ENCODE data around the gene ZNF385D.

Gene ZNF385D

GRCh38 chr3:21794291-21794690 is 43.3 kb upstream of the ZNF385D start:
- TF ChIP-seq CTCF (IDR thresholded peaks at IDR 0.05; ENCODE audit: borderline replicate concordance, extremely low read depth, low read length, poor library complexity, severe bottlenecking) = no peak
- TF ChIP-seq EZH2 (IDR thresholded peaks at IDR 0.05; ENCODE audit: borderline replicate concordance, low read depth, low read length, severe bottlenecking) = no peak

GRCh38 chr3:21792176-21792575 is 41.2 kb upstream of the ZNF385D start:
- Histone ChIP-seq H3K27ac (ENCODE audit: low read length) (no peak overlapping the region), H4K20me1 (ENCODE audit: insufficient read depth, low read length) (no peaks in the 10 kb centered on the region), H3K9ac (ENCODE audit: low read depth, low read length) (no peak overlapping the region), H3K36me3 (ENCODE audit: insufficient read depth, low read length) (no peaks in the 10 kb centered on the region), H2AFZ (ENCODE audit: low read depth, low read length) (no peak overlapping the region), H3K9me3 (ENCODE audit: insufficient read depth, low read length, severe bottlenecking) (no peaks in the 10 kb centered on the region), H3K4me3 (ENCODE audit: low read depth in 1 of 2, low read length in 2 of 2) (no peak overlapping the region), H3K79me2 (ENCODE audit: insufficient read depth, low read length) (no peaks in the 10 kb centered on the region), H3K4me1 (ENCODE audit: insufficient read depth, low read length) (no peaks in the 10 kb centered on the region), H3K4me2 (ENCODE audit: insufficient read depth, low read length) (no peak overlapping the region), H3K27me3 (ENCODE audit: insufficient read depth, low read length, poor library complexity) (no peaks in the 10 kb centered on the region)
- no peak for ATAC-seq (ENCODE audit: insufficient read depth, low read depth)
- no peak for TF ChIP-seq CTCF (IDR thresholded peaks at IDR 0.05; ENCODE audit: borderline replicate concordance, extremely low read depth, low read length, poor library complexity, severe bottlenecking)
- TF ChIP-seq EZH2 (IDR thresholded peaks at IDR 0.05; ENCODE audit: borderline replicate concordance, low read depth, low read length, severe bottlenecking) = no peak
- no peak for DNase-seq

More at GRCh38 chr3:21794291-21794690, 43.3 kb upstream of the ZNF385D start:
- Histone ChIP-seq H3K9me3 (ENCODE audit: insufficient read depth, low read length, severe bottlenecking) (no peaks in the 10 kb centered on the region), H3K79me2 (ENCODE audit: insufficient read depth, low read length) (no peaks in the 10 kb centered on the region), H2AFZ (ENCODE audit: low read depth, low read length) (no peak overlapping the region), H3K4me2 (ENCODE audit: insufficient read depth, low read length) (no peak overlapping the region), H3K27ac (ENCODE audit: low read length) (no peak overlapping the region), H3K36me3 (ENCODE audit: insufficient read depth, low read length) (no peaks in the 10 kb centered on the region), H3K27me3 (ENCODE audit: insufficient read depth, low read length, poor library complexity) (no peaks in the 10 kb centered on the region), H3K4me3 (ENCODE audit: low read depth in 1 of 2, low read length in 2 of 2) (no peak overlapping the region), H3K9ac (ENCODE audit: low read depth, low read length) (no peak overlapping the region), H3K4me1 (ENCODE audit: insufficient read depth, low read length) (no peaks in the 10 kb centered on the region), H4K20me1 (ENCODE audit: insufficient read depth, low read length) (no peaks in the 10 kb centered on the region)
- no peak for DNase-seq
- no peak for ATAC-seq (ENCODE audit: insufficient read depth, low read depth)

GRCh38 chr3:21791356-21791755 is 40.3 kb upstream of the ZNF385D start:
- no peak overlapping the region for H3K9ac ChIP-seq (ENCODE audit: low read depth, low read length)
- no peak for TF ChIP-seq CTCF (IDR thresholded peaks at IDR 0.05; ENCODE audit: borderline replicate concordance, extremely low read depth, low read length, poor library complexity, severe bottlenecking)
- no peak for TF ChIP-seq EZH2 (IDR thresholded peaks at IDR 0.05; ENCODE audit: borderline replicate concordance, low read depth, low read length, severe bottlenecking)
- no peaks in the 10 kb centered on the region for H3K27me3 ChIP-seq (ENCODE audit: insufficient read depth, low read length, poor library complexity)
- no peaks in the 10 kb centered on the region for H3K9me3 ChIP-seq (ENCODE audit: insufficient read depth, low read length, severe bottlenecking)
- no peak overlapping the region for H2AFZ ChIP-seq (ENCODE audit: low read depth, low read length)
- no peaks in the 10 kb centered on the region for H3K4me1 ChIP-seq (ENCODE audit: insufficient read depth, low read length)
- DNase-seq = no peak
- ATAC-seq (ENCODE audit: insufficient read depth, low read depth) = no peak
- H4K20me1 ChIP-seq (ENCODE audit: insufficient read depth, low read length) = no peaks in the 10 kb centered on the region
- no peak overlapping the region for H3K4me2 ChIP-seq (ENCODE audit: insufficient read depth, low read length)
- H3K4me3 ChIP-seq (ENCODE audit: low read depth in 1 of 2, low read length in 2 of 2) = no peak overlapping the region
- no peaks in the 10 kb centered on the region for H3K36me3 ChIP-seq (ENCODE audit: insufficient read depth, low read length)
- H3K79me2 ChIP-seq (ENCODE audit: insufficient read depth, low read length) = no peaks in the 10 kb centered on the region
- no peak overlapping the region for H3K27ac ChIP-seq (ENCODE audit: low read length)

- H2AFZ ChIP-seq (ENCODE audit: low read depth, low read length) = no peak overlapping the region
- no peak for DNase-seq
- TF ChIP-seq EZH2 (IDR thresholded peaks at IDR 0.05; ENCODE audit: borderline replicate concordance, low read depth, low read length, severe bottlenecking) (no peak), CTCF (IDR thresholded peaks at IDR 0.05; ENCODE audit: borderline replicate concordance, extremely low read depth, low read length, poor library complexity, severe bottlenecking) (no peak)
Measured at GRCh38 chr3:21790466-21790865, 39.5 kb upstream of the ZNF385D start.

More at GRCh38 chr3:21790466-21790865, 39.5 kb upstream of the ZNF385D start:
- Histone ChIP-seq H3K9ac (ENCODE audit: low read depth, low read length) (no peak overlapping the region), H3K79me2 (ENCODE audit: insufficient read depth, low read length) (no peaks in the 10 kb centered on the region), H3K9me3 (ENCODE audit: insufficient read depth, low read length, severe bottlenecking) (no peaks in the 10 kb centered on the region), H4K20me1 (ENCODE audit: insufficient read depth, low read length) (no peaks in the 10 kb centered on the region), H3K27me3 (ENCODE audit: insufficient read depth, low read length, poor library complexity) (no peaks in the 10 kb centered on the region), H3K27ac (ENCODE audit: low read length) (no peak overlapping the region), H3K4me2 (ENCODE audit: insufficient read depth, low read length) (no peak overlapping the region), H3K36me3 (ENCODE audit: insufficient read depth, low read length) (no peaks in the 10 kb centered on the region), H3K4me1 (ENCODE audit: insufficient read depth, low read length) (no peaks in the 10 kb centered on the region), H3K4me3 (ENCODE audit: low read depth in 1 of 2, low read length in 2 of 2) (no peak overlapping the region)
- no peak for ATAC-seq (ENCODE audit: insufficient read depth, low read depth)
